Neuronal stem cell (in vitro differentiated cells): ENCODE data around the gene ELOA.

Source experiments
- DNase-seq: peaks from one replicate; pipeline ENCODE4 v3.0.0-alpha.2; 2013; ENCODE audit warnings: low spot score
- H2AFZ ChIP-seq: one replicate; pipeline ENCODE4 v1.6.1; 2013; ENCODE audit warnings: mild to moderate bottlenecking, low read length, inconsistent platforms
- H2AK5ac ChIP-seq: 2 replicates; pipeline ENCODE4 v1.6.1; 2013; ENCODE audit warnings: low read depth, mild to moderate bottlenecking, inconsistent platforms, low read length, moderate library complexity, mixed read lengths
- H2BK120ac ChIP-seq: 2 replicates; pipeline ENCODE4 v1.6.1; 2013; ENCODE audit warnings: low read depth, mild to moderate bottlenecking, inconsistent platforms, low read length, moderate library complexity, mixed read lengths
- H2BK12ac ChIP-seq: one replicate; pipeline ENCODE4 v1.6.1; 2013; ENCODE audit warnings: low read length, inconsistent platforms
- H2BK15ac ChIP-seq: 2 replicates; pipeline ENCODE4 v1.6.1; 2013; ENCODE audit warnings: mild to moderate bottlenecking, low read length, inconsistent platforms, mixed read lengths
- H2BK5ac ChIP-seq: one replicate; pipeline ENCODE4 v1.6.1; 2013; ENCODE audit warnings: inconsistent platforms, mild to moderate bottlenecking, low read length, moderate library complexity
- H3K14ac ChIP-seq: one replicate; pipeline ENCODE4 v1.6.1; 2013; ENCODE audit warnings: low read length, inconsistent platforms
- H3K18ac ChIP-seq: 2 replicates; pipeline ENCODE4 v1.6.1; 2013; ENCODE audit warnings: low read length, inconsistent platforms
- H3K23ac ChIP-seq: 2 replicates; pipeline ENCODE4 v1.6.1; 2013; ENCODE audit warnings: low read depth, mild to moderate bottlenecking, mixed read lengths, low read length, inconsistent platforms; ENCODE audit not compliant: poor library complexity
- H3K27ac ChIP-seq: replicated peaks from 3 replicates; pipeline ENCODE4 v1.5.1; 2013; ENCODE audit warnings: low read length, inconsistent platforms
- H3K27me3 ChIP-seq, 3 experiments: 2 replicates each; pipeline ENCODE4 v1.6.1; 2013; ENCODE audit warnings: low read length in 3 of 3, mild to moderate bottlenecking in 2 of 3, inconsistent platforms in 1 of 3, low read depth in 1 of 3, mixed read lengths in 1 of 3, moderate library complexity in 1 of 3; ENCODE audit not compliant: control insufficient read depth in 3 of 3, insufficient read depth in 3 of 3
- H3K36me3 ChIP-seq, 2 donors: replicated peaks in 1 of 2; 2 replicates each; pipeline ENCODE4 v1.6.1; 2013; ENCODE audit warnings: low read length in 2 of 2; ENCODE audit not compliant: control insufficient read depth in 2 of 2, insufficient read depth in 2 of 2
- H3K4ac ChIP-seq: 2 replicates; pipeline ENCODE4 v1.6.1; 2013; ENCODE audit warnings: inconsistent platforms, mild to moderate bottlenecking, low read length, moderate library complexity
- H3K4me1 ChIP-seq, 2 donors: 1 replicate in 1 of 2; 2 replicates in 1 of 2; pipeline ENCODE4 v1.6.1; 2013; ENCODE audit warnings: low read length in 2 of 2, low read depth in 1 of 2; ENCODE audit not compliant: control insufficient read depth in 2 of 2, insufficient read depth in 1 of 2
- H3K4me2 ChIP-seq: one replicate; pipeline ENCODE4 v1.6.1; 2013; ENCODE audit warnings: mild to moderate bottlenecking, low read length, inconsistent platforms; ENCODE audit not compliant: insufficient read depth, poor library complexity, severe bottlenecking
- H3K4me3 ChIP-seq, 2 donors: 2 replicates each; pipeline ENCODE4 v1.5.1; 2013; ENCODE audit warnings: low read length in 2 of 2, mild to moderate bottlenecking in 2 of 2, inconsistent platforms in 1 of 2, moderate library complexity in 1 of 2
- H3K79me1 ChIP-seq: one replicate; pipeline ENCODE4 v1.6.1; 2013; ENCODE audit warnings: low read depth, mild to moderate bottlenecking, inconsistent platforms, low read length, moderate library complexity
- H3K9ac ChIP-seq: one replicate; pipeline ENCODE4 v1.6.1; 2013; ENCODE audit warnings: mild to moderate bottlenecking, low read depth, low read length, inconsistent platforms; ENCODE audit not compliant: poor library complexity
- H3K9me3 ChIP-seq, 2 donors: replicated peaks in 1 of 2; 2 replicates each; pipeline versions ENCODE3 to v1.6.1; 2013; ENCODE audit warnings: low read length in 2 of 2, mild to moderate bottlenecking in 2 of 2, inconsistent platforms in 1 of 2, low read depth in 1 of 2, mixed read lengths in 1 of 2, moderate library complexity in 1 of 2; ENCODE audit not compliant: control insufficient read depth in 2 of 2, insufficient read depth in 1 of 2
- H4K8ac ChIP-seq: one replicate; pipeline ENCODE4 v1.6.1; 2013; ENCODE audit warnings: low read depth, mild to moderate bottlenecking, inconsistent platforms, low read length, moderate library complexity
- H4K91ac ChIP-seq: one replicate; pipeline ENCODE4 v1.6.1; 2013; ENCODE audit warnings: low read length, low read depth, mild to moderate bottlenecking, inconsistent platforms; ENCODE audit not compliant: poor library complexity
- WGBS, 2 donors: extraction: QIAGEN DNeasy Blood & Tissue Kit; methylation state at CpG; one replicate each; pipeline ENCODE4 v1.1.7; 2013; ENCODE audit warnings: missing lambda C conversion rate in 2 of 2, mixed read lengths in 1 of 2; ENCODE audit not compliant: insufficient read length in 2 of 2, insufficient replicate concordance in 1 of 2; ENCODE audit errors: extremely low coverage in 2 of 2; 5-methylcytosine and 5-hydroxymethylcytosine counted together

ELOA gene

DNA sequence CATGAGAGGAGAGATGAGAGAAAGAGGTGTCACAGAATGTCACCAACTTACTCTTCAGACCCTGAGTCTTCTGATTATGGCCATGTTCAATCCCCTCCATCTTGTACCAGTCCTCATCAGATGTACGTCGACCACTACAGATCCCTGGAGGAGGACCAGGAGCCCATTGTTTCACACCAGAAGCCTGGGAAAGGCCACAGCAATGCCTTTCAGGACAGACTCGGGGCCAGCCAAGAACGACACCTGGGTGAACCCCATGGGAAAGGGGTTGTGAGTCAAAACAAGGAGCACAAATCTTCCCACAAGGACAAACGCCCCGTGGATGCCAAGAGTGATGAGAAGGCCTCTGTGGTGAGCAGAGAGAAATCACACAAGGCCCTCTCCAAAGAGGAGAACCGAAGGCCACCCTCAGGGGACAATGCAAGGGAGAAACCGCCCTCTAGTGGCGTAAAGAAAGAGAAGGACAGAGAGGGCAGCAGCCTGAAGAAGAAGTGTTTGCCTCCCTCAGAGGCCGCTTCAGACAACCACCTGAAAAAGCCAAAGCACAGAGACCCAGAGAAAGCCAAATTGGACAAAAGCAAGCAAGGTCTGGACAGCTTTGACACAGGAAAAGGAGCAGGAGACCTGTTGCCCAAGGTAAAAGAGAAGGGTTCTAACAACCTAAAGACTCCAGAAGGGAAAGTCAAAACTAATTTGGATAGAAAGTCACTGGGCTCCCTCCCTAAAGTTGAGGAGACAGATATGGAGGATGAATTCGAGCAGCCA is 8.0 kb downstream of the ELOA start:
- no peak overlapping the region for H2BK12ac ChIP-seq
- H3K79me1 ChIP-seq: no peaks in the 10 kb centered on the region
- no peaks in the 10 kb centered on the region for H3K9me3 ChIP-seq
- no peak overlapping the region for H3K27ac ChIP-seq
- H4K8ac ChIP-seq: no peak overlapping the region
- H3K4ac ChIP-seq: no peak overlapping the region
- H4K91ac ChIP-seq: no peak overlapping the region
- H3K4me2 ChIP-seq: no peak overlapping the region
- peak; percentile 11 for DNase-seq
- H3K4me1 ChIP-seq: no peaks in the 10 kb centered on the region
- WGBS, 2 donors: no CpG with 5 or more reads among the region's 11 CpGs
- no peak overlapping the region for H2BK5ac ChIP-seq
- no peak overlapping the region for H3K14ac ChIP-seq
- no peak overlapping the region for H2AFZ ChIP-seq
- no peak overlapping the region for H3K9ac ChIP-seq
- H3K27me3 ChIP-seq: no peaks in the 10 kb centered on the region
- H2AK5ac ChIP-seq: no peak overlapping the region
- H2BK15ac ChIP-seq: no peak overlapping the region
- no peak overlapping the region for H3K18ac ChIP-seq
- H3K36me3 ChIP-seq: peaks cover 37 to 97% of the 10 kb centered on the region in 2 donors
- H3K4me3 ChIP-seq: no peak overlapping the region
- H3K23ac ChIP-seq: no peak overlapping the region
- no peak overlapping the region for H2BK120ac ChIP-seq

DNA sequence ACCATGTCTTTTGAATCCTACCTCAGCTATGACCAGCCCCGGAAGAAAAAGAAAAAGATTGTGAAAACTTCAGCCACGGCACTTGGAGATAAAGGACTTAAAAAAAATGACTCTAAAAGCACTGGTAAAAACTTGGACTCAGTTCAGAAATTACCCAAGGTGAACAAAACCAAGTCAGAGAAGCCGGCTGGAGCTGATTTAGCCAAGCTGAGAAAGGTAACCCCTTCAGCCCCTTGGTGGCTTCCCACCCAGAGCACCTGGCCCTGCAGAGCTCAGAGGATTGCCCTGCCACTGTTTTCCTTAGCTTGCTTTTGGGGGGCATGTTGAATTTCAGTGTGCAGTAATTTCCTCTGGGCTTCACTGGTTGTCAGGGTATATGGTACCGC is 8.5 kb downstream of the ELOA start:
- Histone ChIP-seq H4K91ac (no peak overlapping the region), H3K18ac (no peak overlapping the region), H3K36me3 (peaks cover 41 to 98% of the 10 kb centered on the region in 2 donors), H3K4ac (no peak overlapping the region), H3K23ac (no peak overlapping the region), H3K27ac (no peak overlapping the region), H2BK5ac (no peak overlapping the region), H2BK12ac (no peak overlapping the region), H3K27me3 (no peaks in the 10 kb centered on the region), H2BK120ac (no peak overlapping the region), H3K4me3 (no peak overlapping the region), H3K14ac (no peak overlapping the region), H2AK5ac (no peak overlapping the region), H3K9ac (no peak overlapping the region), H2BK15ac (no peak overlapping the region), H3K79me1 (no peaks in the 10 kb centered on the region), H3K9me3 (no peaks in the 10 kb centered on the region), H3K4me2 (no peak overlapping the region), H3K4me1 (no peaks in the 10 kb centered on the region), H2AFZ (no peak overlapping the region), H4K8ac (no peak overlapping the region)
- no CpG with 5 or more reads among the region's 4 CpGs for WGBS, 2 donors
- DNase-seq: no peak

DNA sequence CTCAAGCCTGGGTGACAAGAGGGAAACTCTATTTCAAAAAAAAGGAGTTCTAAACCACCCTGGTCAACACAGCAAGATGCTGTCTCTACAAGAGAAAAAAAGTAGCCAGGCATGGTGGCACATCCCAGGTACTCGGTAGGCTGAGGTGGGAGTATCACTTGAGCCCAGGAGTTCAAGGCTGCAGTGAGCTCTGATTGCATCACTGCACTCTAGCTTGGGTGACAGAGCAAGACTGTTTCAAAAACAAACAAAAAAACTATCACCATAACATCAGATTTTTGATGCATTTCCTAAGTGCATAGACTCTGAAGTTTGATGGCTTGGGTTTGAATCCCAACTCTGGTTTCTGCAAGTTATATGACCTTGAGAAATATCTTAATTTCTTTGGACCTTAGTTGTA is 9.6 kb downstream of the ELOA start:
- H3K36me3 ChIP-seq: peaks cover 45 to 98% of the 10 kb centered on the region in 2 donors
- no peak for DNase-seq

DNA sequence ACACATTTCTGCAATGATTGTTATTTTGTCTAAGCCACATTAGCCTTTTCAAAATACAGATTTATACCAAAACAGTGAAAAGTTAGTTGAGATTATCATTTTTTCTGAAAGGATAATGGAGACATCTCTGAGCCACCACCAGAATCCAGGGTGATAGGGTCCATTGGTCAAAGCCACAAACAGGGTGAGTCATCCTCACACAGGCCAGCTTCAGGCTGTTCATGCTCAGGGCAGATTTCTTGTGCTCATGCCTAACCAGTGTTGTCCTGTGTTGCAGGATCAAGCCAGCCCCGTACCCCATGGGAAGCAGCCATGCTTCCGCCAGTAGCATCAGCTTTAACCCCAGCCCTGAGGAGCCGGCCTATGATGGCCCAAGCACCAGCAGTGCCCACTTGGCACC is 13.4 kb downstream of the ELOA start:
- WGBS, 2 donors: no CpG with 5 or more reads among the region's 3 CpGs
- H2AFZ ChIP-seq: no peak overlapping the region
- H3K27me3 ChIP-seq: no peaks in the 10 kb centered on the region
- no peak overlapping the region for H3K4ac ChIP-seq
- H3K27ac ChIP-seq: no peak overlapping the region
- H3K14ac ChIP-seq: no peak overlapping the region
- H4K91ac ChIP-seq: no peak overlapping the region
- no peak overlapping the region for H3K23ac ChIP-seq
- H4K8ac ChIP-seq: no peak overlapping the region
- H3K4me2 ChIP-seq: no peak overlapping the region
- H3K4me3 ChIP-seq: peak overlapping the region in 1 of 2 donors; percentile 6
- peaks cover 51 to 98% of the 10 kb centered on the region in 2 donors for H3K36me3 ChIP-seq
- no peaks in the 10 kb centered on the region for H3K9me3 ChIP-seq
- H2BK120ac ChIP-seq: no peak overlapping the region
- no peak overlapping the region for H3K9ac ChIP-seq
- H2BK12ac ChIP-seq: no peak overlapping the region
- no peak for DNase-seq
- H3K4me1 ChIP-seq: peaks cover 0 to 10% of the 10 kb centered on the region in 2 donors
- no peaks in the 10 kb centered on the region for H3K79me1 ChIP-seq
- H2BK5ac ChIP-seq: no peak overlapping the region
- H3K18ac ChIP-seq: no peak overlapping the region
- H2AK5ac ChIP-seq: no peak overlapping the region
- H2BK15ac ChIP-seq: no peak overlapping the region

More for the DNA sequence above, 9.6 kb downstream of the ELOA start:
- no peaks in the 10 kb centered on the region for H3K4me1 ChIP-seq
- no peak overlapping the region for H3K9ac ChIP-seq
- H4K8ac ChIP-seq: no peak overlapping the region
- H2BK120ac ChIP-seq: no peak overlapping the region
- H2AFZ ChIP-seq: no peak overlapping the region
- H3K9me3 ChIP-seq: no peaks in the 10 kb centered on the region
- H2BK15ac ChIP-seq: no peak overlapping the region
- no peak overlapping the region for H3K4me3 ChIP-seq
- no peaks in the 10 kb centered on the region for H3K27me3 ChIP-seq
- no peak overlapping the region for H3K14ac ChIP-seq
- no peaks in the 10 kb centered on the region for H3K79me1 ChIP-seq
- H2BK5ac ChIP-seq: no peak overlapping the region
- no peak overlapping the region for H3K27ac ChIP-seq
- no peak overlapping the region for H4K91ac ChIP-seq
- H2AK5ac ChIP-seq: no peak overlapping the region
- H3K18ac ChIP-seq: no peak overlapping the region
- no peak overlapping the region for H3K4me2 ChIP-seq
- no peak overlapping the region for H3K4ac ChIP-seq
- WGBS, 2 donors: no CpG with 5 or more reads among the region's 1 CpG
- H2BK12ac ChIP-seq: no peak overlapping the region
- H3K23ac ChIP-seq: no peak overlapping the region
